Activated CD4-positive, alpha-beta T cell treated with anti-CD3 and anti-CD28 coated beads for 4 hours (primary cell): ENCODE results near the gene SIDT1.

Experiments
- DNase-seq, 2 donors: peaks; one replicate each; pipeline ENCODE4 v3.0.0-alpha.2; 2020

The SIDT1 gene

GRCh38 chr3:113638910-113639309, 106.6 kb downstream of the SIDT1 start:
- DNase-seq: no peak

GRCh38 chr3:113643583-113643982, 111.2 kb downstream of the SIDT1 start:
- no peak for DNase-seq

GRCh38 chr3:113648524-113648923, 116.2 kb downstream of the SIDT1 start:
- DNase-seq: no peak

- no peak for DNase-seq
Measured at GRCh38 chr3:113649174-113649845, 117.0 kb downstream of the SIDT1 start.

- DNase-seq: no peak
Measured at GRCh38 chr3:113654310-113654709, 122.0 kb downstream of the SIDT1 start.

GRCh38 chr3:113654851-113655250, 122.5 kb downstream of the SIDT1 start:
- no peak for DNase-seq

- no peak for DNase-seq
Measured at GRCh38 chr3:113658107-113658506, 125.8 kb downstream of the SIDT1 start.

GRCh38 chr3:113659101-113659541, 126.8 kb downstream of the SIDT1 start:
- no peak for DNase-seq

GRCh38 chr3:113659996-113660395, 127.6 kb downstream of the SIDT1 start:
- DNase-seq: no peak

- no peak for DNase-seq
Measured at GRCh38 chr3:113660458-113660857, 128.1 kb downstream of the SIDT1 start.

- DNase-seq: no peak
Measured at GRCh38 chr3:113660896-113661295, 128.5 kb downstream of the SIDT1 start.

GRCh38 chr3:113662824-113663223, 130.5 kb downstream of the SIDT1 start:
- no peak for DNase-seq

- no peak for DNase-seq
Measured at GRCh38 chr3:113663324-113663750, 131.0 kb downstream of the SIDT1 start.

- DNase-seq: no peak
Measured at GRCh38 chr3:113663761-113664160, 131.4 kb downstream of the SIDT1 start.

GRCh38 chr3:113664523-113665094, 132.3 kb downstream of the SIDT1 start:
- DNase-seq: no peak

GRCh38 chr3:113668015-113668414, 135.7 kb downstream of the SIDT1 start:
- no peak for DNase-seq

- DNase-seq: no peak
Measured at GRCh38 chr3:113673593-113673992, 141.2 kb downstream of the SIDT1 start.

GRCh38 chr3:113676261-113676660, 143.9 kb downstream of the SIDT1 start:
- no peak for DNase-seq

- DNase-seq: no peak
Measured at GRCh38 chr3:113677737-113678136, 145.4 kb downstream of the SIDT1 start.

- DNase-seq: no peak
Measured at GRCh38 chr3:113678773-113679172, 146.4 kb downstream of the SIDT1 start.
